Suprapubic skin (tissue), 4 donors: ENCODE measurements around the gene DECR2.

ENCODE experiments used
- CTCF ChIP-seq, 2 donors: fragments of 200-600 bp in 1 of 2; fragments of 450-650 bp in 1 of 2; sonication (generic) in 1 of 2; IDR thresholded peaks; one replicate each; pipeline ENCODE4 v1.5.1; 2016 to 2019; ENCODE audit warnings: antibody characterized with exemption in 2 of 2, mild to moderate bottlenecking in 1 of 2, moderate library complexity in 1 of 2
- EP300 ChIP-seq: sonication (generic); formaldehyde crosslinking; IDR thresholded peaks from one replicate; pipeline ENCODE4 v1.6.1; 2017; ENCODE audit warnings: antibody characterized with exemption
- POLR2A ChIP-seq, 2 donors: fragments of 450-650 bp; IDR thresholded peaks; one replicate each; pipeline ENCODE4 v1.6.1; 2017; ENCODE audit warnings: antibody characterized with exemption in 2 of 2, mild to moderate bottlenecking in 2 of 2, moderate library complexity in 2 of 2
- POLR2AphosphoS5 ChIP-seq, 3 donors: sonication (generic); formaldehyde crosslinking; IDR thresholded peaks; one replicate each; pipeline ENCODE4 v1.6.1; 2017; ENCODE audit warnings: antibody characterized with exemption in 3 of 3

GRCh38 chr16:381012-381788 is 20.5 kb upstream of the DECR2 start:
- no peak for TF ChIP-seq CTCF (IDR thresholded peaks at IDR 0.05)
- TF ChIP-seq POLR2A (IDR thresholded peaks at IDR 0.05): no peak
- TF ChIP-seq POLR2AphosphoS5 (IDR thresholded peaks at IDR 0.05): no peak
- no peak for TF ChIP-seq EP300
